ENCODE measurements around the gene DUSP15.
"Not testable (repeated sequence)": the region's sequence is repeated elsewhere in the genome, so short reads cannot be mapped to it uniquely, and the experiment has no call there.

The DUSP15 gene

DNA sequence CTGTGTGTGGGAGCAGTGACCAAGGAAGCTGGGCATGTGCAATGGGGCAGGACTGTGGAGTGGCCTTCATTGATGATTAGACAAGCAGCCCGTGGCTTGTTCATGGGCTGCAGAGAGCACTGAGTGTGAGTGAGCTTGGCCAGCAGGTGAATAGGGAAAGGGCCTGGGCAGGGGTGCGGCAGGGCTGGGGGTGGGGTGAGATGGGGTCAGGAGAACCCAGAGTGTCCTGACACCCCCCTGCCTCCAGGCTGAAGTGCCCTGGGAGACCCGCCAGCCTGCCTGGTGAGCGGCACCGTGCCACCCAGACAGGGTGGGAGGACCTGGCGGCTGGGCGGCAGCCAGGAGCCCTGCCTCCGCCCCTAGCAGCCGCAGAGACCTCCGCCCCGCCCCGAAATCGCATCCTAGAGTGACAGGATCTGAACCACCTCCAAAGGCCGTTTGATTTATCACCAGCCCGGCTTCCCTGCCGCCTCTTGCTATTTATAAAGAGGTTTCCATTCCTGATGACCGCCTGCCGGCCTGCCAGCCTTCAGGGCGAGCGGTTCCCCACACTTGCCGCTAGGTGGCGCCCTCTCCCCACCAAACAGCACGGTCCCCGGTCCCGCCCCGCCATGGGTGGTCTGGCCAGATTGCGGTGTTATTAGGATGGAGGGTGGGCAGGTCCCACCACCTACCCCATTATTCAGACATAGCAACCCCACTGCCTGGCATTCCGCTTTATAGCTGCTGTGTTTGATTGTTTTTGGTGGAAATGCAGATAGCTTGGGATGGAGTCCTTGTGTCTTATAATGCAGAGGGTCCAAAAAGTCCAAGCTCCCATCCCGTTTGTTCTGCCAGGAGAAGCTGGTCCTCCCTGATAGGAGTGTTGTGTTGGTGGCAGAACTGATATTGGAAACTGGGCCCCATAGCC, 47.7 kb downstream of the DUSP15 start:
- peak; percentile 38 to 72 for DNase-seq (ENCODE audit: low read depth in 2 of 2)

DNA sequence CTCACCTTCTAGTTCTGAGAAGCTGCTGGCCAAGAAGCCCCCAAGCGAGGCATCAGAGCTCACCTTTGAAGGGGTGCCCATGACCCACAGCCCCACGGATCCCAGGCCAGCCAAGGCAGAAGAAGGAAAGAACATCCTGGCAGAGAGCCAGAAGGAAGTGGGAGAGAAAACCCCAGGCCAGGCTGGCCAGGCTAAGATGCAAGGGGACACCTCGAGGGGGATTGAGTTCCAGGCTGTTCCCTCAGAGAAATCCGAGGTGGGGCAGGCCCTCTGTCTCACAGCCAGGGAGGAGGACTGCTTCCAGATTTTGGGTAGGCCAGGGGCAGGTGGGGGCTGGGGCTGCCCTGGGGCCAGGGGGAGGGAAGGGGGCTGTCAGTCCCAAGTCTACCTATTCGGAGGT, 48.9 kb downstream of the DUSP15 start:
- no peak for DNase-seq (ENCODE audit: low read depth in 2 of 2)

DNA sequence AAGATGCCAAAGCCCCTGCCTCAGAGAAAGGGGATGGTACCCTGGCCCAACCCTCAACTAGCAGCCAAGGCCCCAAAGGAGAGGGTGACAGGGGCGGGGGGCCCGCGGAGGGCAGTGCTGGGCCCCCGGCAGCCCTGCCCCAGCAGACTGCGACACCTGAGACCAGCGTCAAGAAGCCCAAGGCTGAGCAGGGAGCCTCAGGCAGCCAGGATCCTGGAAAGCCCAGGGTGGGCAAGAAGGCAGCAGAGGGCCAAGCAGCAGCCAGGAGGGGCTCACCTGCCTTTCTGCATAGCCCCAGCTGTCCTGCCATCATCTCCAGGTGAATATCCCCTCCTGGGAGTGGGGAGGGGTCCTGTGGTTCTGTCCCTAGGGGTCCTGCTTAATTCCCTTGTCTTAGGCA, 50.1 kb downstream of the DUSP15 start:
- no peak for DNase-seq (ENCODE audit: low read depth in 2 of 2)

DNA sequence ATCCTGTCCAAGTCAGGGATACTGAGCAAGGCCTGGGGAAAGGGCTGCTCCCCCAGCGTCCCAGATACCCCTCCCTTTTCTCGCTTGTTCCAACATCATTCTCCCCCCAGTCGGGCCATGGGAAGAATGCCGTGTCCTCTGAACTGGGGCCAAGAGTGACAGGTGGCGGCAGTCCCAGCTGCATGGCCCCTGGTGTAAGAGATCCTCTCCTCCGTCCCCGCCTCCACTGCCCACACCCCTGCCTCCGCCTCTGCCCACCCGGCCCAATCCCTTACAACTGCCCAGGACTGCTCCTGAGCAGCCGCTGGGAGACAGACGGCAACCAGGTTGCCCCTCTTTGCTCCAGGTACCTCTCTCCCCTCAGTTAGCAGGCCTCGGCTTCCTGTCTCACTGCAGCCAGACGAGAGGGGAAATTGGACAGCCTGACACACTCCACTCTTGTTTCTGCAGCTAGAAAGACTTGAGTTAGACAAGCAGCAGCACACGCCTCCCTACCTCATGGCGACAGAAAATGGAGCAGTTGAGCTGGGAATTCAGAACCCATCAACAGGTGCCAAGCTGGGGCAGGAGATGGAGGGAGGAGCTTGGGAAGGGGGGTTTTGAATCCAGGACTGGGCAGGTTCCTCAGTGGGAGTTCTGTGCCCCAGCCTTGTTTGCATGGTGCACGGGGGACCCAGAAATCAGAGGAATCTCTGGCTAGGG, 51.1 kb downstream of the DUSP15 start, which contains the start of gene MYLK2:
TSS of gene MYLK2 (plus strand) at position 274 of the 702 bp plus-strand sequence. CDS start at position 499, 225 bp downstream.
- no peak for DNase-seq (ENCODE audit: low read depth in 2 of 2)

DNA sequence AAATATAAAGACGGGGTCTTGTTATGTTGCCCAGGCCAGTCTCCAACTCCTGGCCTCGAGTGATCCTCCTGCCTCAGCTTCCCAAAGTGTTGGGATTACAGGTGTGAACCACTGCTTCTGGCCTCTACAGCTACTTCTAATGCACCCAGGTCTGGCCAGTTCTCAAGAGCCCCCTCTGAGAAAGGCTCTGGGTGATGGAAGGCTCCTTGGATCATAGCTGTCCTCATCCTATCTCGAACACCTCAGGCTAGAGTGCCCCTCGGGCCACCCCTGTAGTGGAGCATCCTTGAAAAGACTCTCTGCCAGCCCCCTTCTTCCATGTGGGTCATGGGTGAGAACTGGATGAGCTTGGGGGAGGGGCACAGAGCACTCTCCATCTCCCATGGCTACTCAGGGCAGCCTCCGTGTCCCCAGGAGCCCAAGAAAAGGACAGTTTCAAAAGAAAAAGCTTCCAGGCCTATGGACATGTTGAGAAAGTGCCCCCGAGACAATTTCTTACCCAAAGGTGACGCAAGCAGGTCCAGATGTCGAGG, 51.9 kb downstream of the DUSP15 start:
- DNase-seq (ENCODE audit: low read depth in 2 of 2), result no peak

DNA sequence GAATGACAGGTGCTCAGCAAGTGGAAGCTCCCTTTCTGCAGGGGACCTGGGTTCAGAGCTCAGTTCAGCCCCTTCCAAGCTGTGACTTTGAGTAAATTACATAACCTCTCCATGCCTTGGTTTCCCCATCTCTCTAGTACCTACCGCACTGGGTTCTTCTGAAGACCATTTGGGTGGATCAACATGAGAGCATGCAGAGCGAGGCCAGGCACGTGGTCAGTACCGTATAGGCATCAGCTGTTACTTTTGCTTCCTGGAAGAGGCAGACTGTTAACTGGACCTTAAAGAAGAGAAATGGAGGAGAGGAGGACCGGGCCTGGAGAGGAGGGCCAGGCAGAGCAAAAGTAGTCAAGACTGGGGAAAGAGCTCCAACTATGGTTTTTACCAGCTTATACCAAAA, 52.9 kb downstream of the DUSP15 start:
- DNase-seq (ENCODE audit: low read depth in 2 of 2), result no peak

DNA sequence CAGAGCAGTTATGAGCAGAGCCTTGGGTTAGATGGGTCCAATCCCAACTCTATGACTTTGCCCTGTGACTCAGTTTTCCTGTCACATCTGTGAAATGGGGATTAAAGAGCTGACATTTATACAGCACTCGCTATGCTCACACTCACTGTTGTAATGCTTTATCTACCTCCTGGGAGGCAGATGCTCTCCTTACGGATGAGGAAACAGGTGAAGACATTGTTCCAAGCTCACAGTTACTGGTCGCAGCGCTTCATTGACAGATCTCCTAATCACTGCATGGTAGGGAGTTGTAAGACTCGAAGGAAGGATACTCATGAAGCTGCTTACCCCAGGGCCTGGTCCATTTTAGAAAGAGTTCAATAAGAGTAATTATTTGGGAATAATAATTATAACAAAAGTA, 54.1 kb downstream of the DUSP15 start:
- DNase-seq (ENCODE audit: low read depth in 2 of 2), result no peak

DNA sequence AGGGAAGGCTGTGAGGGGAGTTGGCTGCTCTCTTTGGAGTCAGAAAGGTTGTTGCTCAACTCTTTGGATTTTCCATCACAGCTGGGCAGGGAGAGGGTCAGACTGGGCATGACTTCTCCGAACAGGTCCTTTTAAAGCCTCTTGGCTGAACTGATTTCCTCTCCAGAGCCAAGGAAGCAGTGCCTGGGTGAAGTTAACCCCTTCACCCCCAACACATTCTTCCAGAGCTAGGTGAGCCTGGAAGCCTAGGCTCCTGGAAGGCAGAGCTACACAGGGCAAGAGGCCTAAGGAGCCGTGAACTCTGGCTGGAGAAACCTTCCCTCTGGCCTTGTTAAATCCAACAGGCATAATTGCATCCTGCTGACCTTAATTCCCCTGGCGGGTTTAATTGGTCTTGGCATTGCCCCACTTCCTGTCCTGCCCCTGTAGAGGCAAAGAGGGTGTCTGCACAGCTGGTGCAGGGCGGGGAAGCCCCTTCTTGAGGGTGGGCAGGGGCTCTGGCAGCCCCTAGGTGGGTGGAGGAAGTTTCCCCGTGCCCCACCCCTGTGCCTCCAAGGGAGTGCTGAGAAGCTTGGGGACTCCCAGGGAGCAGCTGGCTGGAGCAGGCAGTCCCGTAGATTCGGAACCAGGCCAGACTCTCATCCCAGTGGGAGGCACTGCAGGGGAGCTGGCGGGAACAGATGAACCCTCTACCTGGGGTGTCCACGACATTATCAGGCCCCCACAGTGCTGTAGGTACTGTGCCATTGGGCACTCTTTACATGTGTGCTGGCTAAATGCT, 54.7 kb downstream of the DUSP15 start:
- DNase-seq (ENCODE audit: low read depth in 2 of 2), result no peak

DNA sequence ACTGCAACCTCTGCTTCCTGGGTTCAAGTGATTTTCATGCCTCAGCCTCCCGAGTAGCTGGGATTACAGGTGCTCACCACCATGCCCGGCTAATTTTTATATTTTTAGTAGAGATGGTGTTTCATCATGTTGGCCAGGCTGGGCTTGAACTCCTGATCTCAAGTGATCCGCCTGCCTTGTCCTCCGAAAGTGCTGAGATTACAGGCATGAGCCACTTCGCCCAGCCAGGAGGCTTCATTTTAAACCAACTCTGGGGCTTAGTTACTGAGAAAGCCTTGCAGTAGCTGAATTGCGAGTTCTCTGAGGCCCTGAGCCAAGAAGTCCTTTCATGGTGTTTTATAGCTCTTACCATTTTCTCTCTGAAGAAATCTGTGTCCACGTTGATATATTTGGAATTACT, 56.2 kb downstream of the DUSP15 start:
- DNase-seq (ENCODE audit: low read depth in 2 of 2), result not testable (repeated sequence)

DNA sequence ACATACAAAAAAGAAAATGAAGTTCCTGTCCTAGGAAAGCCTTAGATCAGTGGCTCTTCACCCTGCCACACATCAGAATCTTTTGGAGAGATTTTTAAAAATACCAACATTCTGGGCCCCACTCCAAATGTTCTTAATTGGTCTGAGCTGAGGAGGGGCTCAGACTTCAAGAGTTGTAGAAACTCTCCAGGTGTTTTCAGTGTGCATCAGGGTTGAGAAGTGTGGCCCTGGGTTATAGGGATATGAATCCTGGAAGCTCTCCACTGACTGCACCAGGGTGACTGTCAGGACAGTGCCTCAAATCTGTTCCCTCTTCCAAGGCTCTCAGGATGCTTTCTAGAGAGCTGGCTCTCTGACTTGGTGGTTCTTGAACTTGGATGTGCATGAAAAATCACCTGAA, 56.7 kb downstream of the DUSP15 start:
- DNase-seq (ENCODE audit: low read depth in 2 of 2), result no peak

DNA sequence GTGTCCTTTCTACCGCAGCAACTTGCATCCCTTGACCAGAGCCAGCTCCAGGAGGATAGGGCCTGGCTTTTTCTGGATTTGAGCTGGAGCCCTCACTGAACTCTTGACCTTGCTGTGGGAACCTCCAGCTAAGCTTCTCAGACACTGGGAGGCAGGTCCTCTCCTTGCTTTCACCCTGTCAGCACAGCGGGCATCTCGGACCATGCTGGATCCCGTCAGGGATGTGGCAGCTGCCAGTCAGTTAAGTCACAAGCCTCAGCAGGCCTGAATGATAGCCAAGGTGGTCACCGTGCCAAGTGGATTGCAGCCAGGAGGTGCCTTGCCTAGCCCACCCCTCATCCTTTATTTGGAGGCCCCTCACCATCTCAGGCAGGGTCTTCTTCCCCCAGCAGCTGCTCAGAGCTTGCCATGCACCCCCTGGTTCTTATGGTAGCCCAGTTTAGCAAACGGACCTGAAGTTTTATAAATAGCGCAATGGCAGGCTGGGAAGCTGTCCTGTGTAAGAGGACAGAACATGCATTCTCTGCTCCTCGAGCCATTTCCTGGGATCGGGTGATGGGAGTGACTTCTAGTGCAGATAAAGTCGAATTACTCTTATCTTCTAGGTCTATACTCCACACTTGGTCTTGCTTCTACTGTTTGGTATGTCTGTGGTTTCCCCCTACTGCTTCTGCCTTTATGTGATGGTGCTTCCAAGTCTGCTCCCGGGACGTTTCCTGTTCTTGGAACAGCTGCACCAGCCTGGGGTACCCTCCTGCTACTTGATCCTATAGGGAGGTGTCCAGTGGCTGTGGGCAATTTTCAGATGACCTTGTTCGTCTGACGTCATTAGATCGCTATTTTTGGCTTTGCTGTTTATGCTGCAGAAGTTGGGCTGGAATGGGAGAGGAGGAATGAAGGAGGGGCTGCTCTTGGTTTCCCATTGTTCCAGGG, 58.3 kb downstream of the DUSP15 start:
- no peak for DNase-seq (ENCODE audit: low read depth in 2 of 2)

DNA sequence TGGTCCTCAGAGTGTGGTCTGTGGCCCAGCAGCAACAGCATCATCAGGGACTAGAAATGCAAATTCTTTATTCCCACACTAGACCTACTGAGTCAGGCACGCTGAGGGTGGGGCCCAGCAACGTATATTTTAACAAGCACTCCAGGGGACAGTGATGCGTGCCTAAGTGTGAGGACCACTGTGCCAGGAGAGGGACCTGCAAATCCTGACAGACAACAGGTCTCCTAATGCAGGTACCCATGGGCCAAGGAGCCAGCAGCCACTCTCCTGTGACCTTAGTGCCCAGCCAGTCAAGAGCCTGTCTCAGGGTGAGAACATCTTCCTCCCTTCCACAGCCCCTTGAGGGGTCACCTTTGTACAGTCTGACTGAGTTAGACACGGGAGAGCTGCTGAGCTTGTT, 59.1 kb downstream of the DUSP15 start:
- no peak for DNase-seq (ENCODE audit: low read depth in 2 of 2)

All from stimulated activated CD4-positive, alpha-beta T cell treated with anti-CD3 and anti-CD28 coated beads, Interleukin-1b, Interleukin-23, amount 100 ng/mL, for 1 hour (primary cell).